PC-9 (cell line): ENCODE data around the gene GABRB1. TPM values are rescaled to one million over a fixed set of nuclear protein-coding genes. Genes with fewer than 3 reads are reported as not detected.

Experiments
- BruUV-seq: library from RNA; stranded (reverse); fragments of 400-500 nt; replicated peaks from 2 replicates; lab custom pipeline; 2021; lab: Mats Ljungman, UMichigan
- CTCF ChIA-PET: fragments of 300-600 bp; sonication (Branson Sonifier 250); formaldehyde crosslinking; loops from one replicate; lab custom pipeline; 2022; ENCODE audit warnings: antibody characterized with exemption; lab: Charles Lee
- POLR2A ChIA-PET: fragments of 300-600 bp; sonication (Branson Sonifier 250); formaldehyde crosslinking; loops from one replicate; lab custom pipeline; 2022; ENCODE audit warnings: antibody characterized with exemption; ENCODE audit not compliant: unreplicated experiment; lab: Charles Lee
- DNase-seq, 2 experiments: peaks; one replicate each; pipeline versions ENCODE4 v3.0.0 to v3.0.0-alpha.2; 2015 to 2022; ENCODE audit warnings: mixed read lengths in 1 of 2
- H2AFZ ChIP-seq: fragments of 200-600 bp; sonication (generic); 2 replicates; pipeline ENCODE4 v1.8.1; 2017; ENCODE audit warnings: antibody characterized with exemption
- H3F3A ChIP-seq: fragments of 200-600 bp; sonication (generic); 2 replicates; pipeline ENCODE4 v1.8.1; 2017; ENCODE audit warnings: antibody characterized with exemption, mild to moderate bottlenecking, low read depth; ENCODE audit not compliant: insufficient read depth
- H3K27ac ChIP-seq: fragments of 200-600 bp; sonication (generic); 2 replicates; pipeline ENCODE4 v1.6.1; 2016; ENCODE audit warnings: mixed run types
- H3K27me3 ChIP-seq: fragments of 200-600 bp; sonication (generic); 2 replicates; pipeline ENCODE4 v1.6.1; 2016; ENCODE audit warnings: low read depth, mixed run types; ENCODE audit not compliant: insufficient read depth
- H3K36me3 ChIP-seq: fragments of 200-600 bp; sonication (generic); 2 replicates; pipeline ENCODE4 v1.6.1; 2016; ENCODE audit warnings: low read depth, mixed run types
- H3K4me1 ChIP-seq: fragments of 200-600 bp; sonication (generic); replicated peaks from 2 replicates; pipeline ENCODE4 v1.6.1; 2016; ENCODE audit warnings: mixed run types; ENCODE audit not compliant: insufficient read depth
- H3K4me2 ChIP-seq: fragments of 200-600 bp; sonication (generic); 2 replicates; pipeline ENCODE4 v1.6.1; 2017; ENCODE audit warnings: mixed run types
- H3K4me3 ChIP-seq: fragments of 200-600 bp; sonication (generic); 2 replicates; pipeline ENCODE4 v1.6.1; 2016; ENCODE audit warnings: mixed run types
- H3K79me2 ChIP-seq: fragments of 200-600 bp; sonication (generic); 2 replicates; pipeline ENCODE4 v1.6.1; 2017; ENCODE audit warnings: low read depth, mixed run types
- H3K9me2 ChIP-seq: fragments of 200-600 bp; sonication (generic); 2 replicates; pipeline ENCODE4 v1.8.1; 2017; ENCODE audit warnings: mild to moderate bottlenecking; ENCODE audit not compliant: insufficient read depth
- H3K9me3 ChIP-seq: fragments of 200-600 bp; sonication (generic); 2 replicates; pipeline ENCODE4 v1.8.1; 2016; ENCODE audit warnings: low read depth; ENCODE audit not compliant: insufficient read depth
- H4K20me1 ChIP-seq: fragments of 200-600 bp; sonication (generic); 2 replicates; pipeline ENCODE4 v1.8.1; 2017; ENCODE audit not compliant: insufficient read depth
- EZH2 ChIP-seq: fragments of 200-600 bp; sonication (generic); IDR thresholded peaks from 2 replicates; pipeline ENCODE4 v1.8.0; 2017; ENCODE audit warnings: antibody characterized with exemption, low read depth
- intact Hi-C: fragments of 100-400 bp; cut with micrococcal nuclease; formaldehyde crosslinking; loops from one replicate; pipeline ENCODE4 v1.10.0; 2022; ENCODE audit not compliant: unreplicated experiment
- total RNA-seq: library from RNA; stranded (reverse); gene quantifications from 2 replicates; pipeline ENCODE4 v1.2.3, GENCODE V29; 2021
- TF ChIP-seq, protein P1 (sequence below): fragments of 200-600 bp; sonication (generic); conservative IDR thresholded peaks from 2 replicates; pipeline ENCODE4 v1.6.1; 2017; ENCODE audit warnings: mixed run types, antibody characterized with exemption, mild to moderate bottlenecking, moderate library complexity

Gene GABRB1
- total RNA-seq, 1 experiment from 2014 or later: not detected

DNA sequence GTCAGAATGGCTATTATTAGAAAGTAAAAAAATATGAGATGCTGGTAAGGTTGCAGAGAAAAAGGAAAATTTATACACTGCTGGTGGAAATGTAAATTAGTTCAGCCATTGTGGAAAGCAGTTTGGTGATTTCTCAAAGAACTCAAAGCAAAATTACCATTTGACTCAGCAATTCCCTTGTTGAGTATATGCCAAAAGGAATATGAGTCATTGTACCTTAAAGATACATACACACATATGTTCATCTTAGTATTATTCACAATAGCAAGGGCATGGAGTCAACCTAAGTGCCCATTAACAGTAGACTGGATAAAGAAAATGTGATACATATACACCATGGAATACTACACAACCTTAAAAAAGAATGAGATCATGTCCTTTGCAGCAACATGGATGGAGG is 284.0 kb downstream of the GABRB1 start:
- no peak for DNase-seq
- Histone ChIP-seq H3K27me3 (no peaks in the 10 kb centered on the region), H4K20me1 (no peaks in the 10 kb centered on the region), H3K36me3 (no peaks in the 10 kb centered on the region), H3K4me1 (no peaks in the 10 kb centered on the region), H2AFZ (no peak overlapping the region), H3F3A (no peaks in the 10 kb centered on the region), H3K4me3 (no peak overlapping the region), H3K79me2 (no peaks in the 10 kb centered on the region), H3K4me2 (no peak overlapping the region), H3K9me2 (no peaks in the 10 kb centered on the region; the same call in 1 of the 2 replicates), H3K9me3 (no peaks in the 10 kb centered on the region), H3K27ac (no peak overlapping the region)
- ChIA-PET CTCF (no interaction called here), POLR2A (no interaction called here)
- TF ChIP-seq, protein P1, sequence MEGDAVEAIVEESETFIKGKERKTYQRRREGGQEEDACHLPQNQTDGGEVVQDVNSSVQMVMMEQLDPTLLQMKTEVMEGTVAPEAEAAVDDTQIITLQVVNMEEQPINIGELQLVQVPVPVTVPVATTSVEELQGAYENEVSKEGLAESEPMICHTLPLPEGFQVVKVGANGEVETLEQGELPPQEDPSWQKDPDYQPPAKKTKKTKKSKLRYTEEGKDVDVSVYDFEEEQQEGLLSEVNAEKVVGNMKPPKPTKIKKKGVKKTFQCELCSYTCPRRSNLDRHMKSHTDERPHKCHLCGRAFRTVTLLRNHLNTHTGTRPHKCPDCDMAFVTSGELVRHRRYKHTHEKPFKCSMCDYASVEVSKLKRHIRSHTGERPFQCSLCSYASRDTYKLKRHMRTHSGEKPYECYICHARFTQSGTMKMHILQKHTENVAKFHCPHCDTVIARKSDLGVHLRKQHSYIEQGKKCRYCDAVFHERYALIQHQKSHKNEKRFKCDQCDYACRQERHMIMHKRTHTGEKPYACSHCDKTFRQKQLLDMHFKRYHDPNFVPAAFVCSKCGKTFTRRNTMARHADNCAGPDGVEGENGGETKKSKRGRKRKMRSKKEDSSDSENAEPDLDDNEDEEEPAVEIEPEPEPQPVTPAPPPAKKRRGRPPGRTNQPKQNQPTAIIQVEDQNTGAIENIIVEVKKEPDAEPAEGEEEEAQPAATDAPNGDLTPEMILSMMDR: no peak
- TF ChIP-seq EZH2: no peak
- intact Hi-C loops: no loop called here
- no TSS peak for BruUV-seq

DNA sequence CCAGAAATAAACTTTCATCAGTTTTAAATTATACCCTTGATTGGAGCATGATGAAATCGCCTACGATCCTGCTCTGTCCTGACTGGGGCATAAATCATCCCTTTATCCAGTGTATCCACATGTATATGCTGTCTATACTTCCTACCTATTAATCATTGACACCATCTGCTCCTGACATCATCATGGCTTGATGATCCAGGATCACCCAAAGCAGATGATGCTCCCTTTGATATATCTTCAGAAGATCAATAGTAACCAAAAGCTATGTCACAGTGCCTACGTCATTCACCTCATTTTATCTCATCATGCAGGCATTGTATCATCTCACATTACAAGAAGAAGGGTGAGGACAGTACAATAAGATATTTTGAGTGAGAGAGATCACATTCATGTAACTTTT is 294.7 kb downstream of the GABRB1 start:
- Histone ChIP-seq H3K4me3 (no peak overlapping the region), H3K27ac (no peak overlapping the region), H2AFZ (no peak overlapping the region), H4K20me1 (no peaks in the 10 kb centered on the region), H3F3A (no peaks in the 10 kb centered on the region), H3K4me2 (no peak overlapping the region), H3K9me3 (no peaks in the 10 kb centered on the region), H3K36me3 (no peaks in the 10 kb centered on the region), H3K4me1 (no peaks in the 10 kb centered on the region), H3K79me2 (no peaks in the 10 kb centered on the region), H3K9me2 (no peaks in the 10 kb centered on the region), H3K27me3 (no peaks in the 10 kb centered on the region)
- POLR2A ChIA-PET: no interaction called here
- TF ChIP-seq EZH2: no peak
- TF ChIP-seq, protein P1: no peak
- no peak for DNase-seq
- BruUV-seq: no TSS peak
- CTCF ChIA-PET: no interaction called here
- intact Hi-C loops: no loop called here

DNA sequence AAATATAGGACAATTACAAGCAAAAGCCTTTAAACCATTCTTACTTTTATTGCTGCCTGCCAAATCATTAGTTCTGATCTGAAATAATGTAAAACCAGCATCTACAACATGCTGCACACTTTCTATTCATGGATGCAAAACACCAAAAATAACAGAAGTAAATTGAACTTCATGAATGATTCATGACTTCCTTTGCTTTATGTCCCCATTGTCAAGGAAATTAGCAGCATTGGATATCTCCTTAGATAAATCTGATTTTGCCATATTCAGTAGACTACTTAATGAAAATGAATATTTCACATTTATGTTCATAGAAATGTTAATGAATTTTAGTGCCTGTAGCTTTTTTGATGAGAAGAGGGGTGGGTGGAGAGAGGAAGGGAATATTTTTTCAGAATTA is 299.5 kb downstream of the GABRB1 start:
- no peak for TF ChIP-seq EZH2
- TF ChIP-seq, protein P1: no peak
- no peak for DNase-seq
- intact Hi-C loops: no loop called here
- Histone ChIP-seq H3K4me2 (no peak overlapping the region), H3K4me3 (no peak overlapping the region), H3K9me3 (no peaks in the 10 kb centered on the region), H3K36me3 (no peaks in the 10 kb centered on the region), H4K20me1 (no peaks in the 10 kb centered on the region), H3K4me1 (peaks cover 10% of the 10 kb centered on the region; the same call in 1 of the 2 replicates), H3F3A (no peaks in the 10 kb centered on the region), H3K79me2 (no peaks in the 10 kb centered on the region), H2AFZ (no peak overlapping the region), H3K27me3 (no peaks in the 10 kb centered on the region), H3K9me2 (no peaks in the 10 kb centered on the region), H3K27ac (no peak overlapping the region)
- POLR2A ChIA-PET: no interaction called here
- no TSS peak for BruUV-seq
- CTCF ChIA-PET: no interaction called here
